H9 (cell line): ENCODE measurements around the gene NPAS3. TPM values are rescaled to one million over a fixed set of nuclear protein-coding genes. Genes with fewer than 3 reads are reported as not detected.

Experiments used
- DNase-seq: peaks from one replicate; pipeline ENCODE4 v3.0.0-alpha.2; 2017
- H2AFZ ChIP-seq: one replicate; pipeline ENCODE4 v1.6.1; 2013; ENCODE audit warnings: mild to moderate bottlenecking, low read length, control low read depth, moderate library complexity
- H2AK5ac ChIP-seq: 2 replicates; pipeline ENCODE4 v1.6.1; 2013; ENCODE audit warnings: low read length, control low read depth, mixed read lengths; ENCODE audit not compliant: insufficient read length
- H2BK120ac ChIP-seq: one replicate; pipeline ENCODE4 v1.6.1; 2013; ENCODE audit warnings: low read depth, mild to moderate bottlenecking, low read length, control low read depth, inconsistent platforms; ENCODE audit not compliant: poor library complexity, severe bottlenecking
- H2BK12ac ChIP-seq: 2 replicates; pipeline ENCODE4 v1.6.1; 2013; ENCODE audit warnings: low read length, control low read depth, mixed read lengths, low read depth; ENCODE audit not compliant: insufficient read length
- H2BK15ac ChIP-seq: 2 replicates; pipeline ENCODE4 v1.6.1; 2013; ENCODE audit warnings: low read depth, low read length, control low read depth
- H2BK20ac ChIP-seq: one replicate; pipeline ENCODE4 v1.6.1; 2013; ENCODE audit warnings: low read depth, mild to moderate bottlenecking, low read length, control low read depth, inconsistent platforms; ENCODE audit not compliant: poor library complexity, severe bottlenecking
- H2BK5ac ChIP-seq: 2 replicates; pipeline ENCODE4 v1.6.1; 2013; ENCODE audit warnings: low read length, control low read depth, mixed read lengths; ENCODE audit not compliant: insufficient read length
- H3K14ac ChIP-seq: 2 replicates; pipeline ENCODE4 v1.6.1; 2013; ENCODE audit warnings: low read length, control low read depth; ENCODE audit not compliant: insufficient read depth
- H3K18ac ChIP-seq: 2 replicates; pipeline ENCODE4 v1.6.1; 2013; ENCODE audit warnings: low read depth, mild to moderate bottlenecking, mixed read lengths, low read length, control low read depth; ENCODE audit not compliant: insufficient read length
- H3K23ac ChIP-seq: 2 replicates; pipeline ENCODE4 v1.6.1; 2013; ENCODE audit warnings: low read length, control low read depth, mixed read lengths, low read depth; ENCODE audit not compliant: insufficient read length
- H3K23me2 ChIP-seq: 2 replicates; pipeline ENCODE4 v1.6.1; 2013; ENCODE audit warnings: low read depth, mild to moderate bottlenecking, mixed read lengths, low read length, control low read depth; ENCODE audit not compliant: insufficient read length, poor library complexity, severe bottlenecking
- H3K27ac ChIP-seq: 2 replicates; pipeline ENCODE4 v1.5.1; 2013; ENCODE audit warnings: low read length, control low read depth, mixed read lengths, low read depth; ENCODE audit not compliant: insufficient read length
- H3K27me3 ChIP-seq: 2 replicates; pipeline ENCODE4 v1.6.1; 2013; ENCODE audit warnings: low read length, control low read depth, inconsistent platforms; ENCODE audit not compliant: insufficient read depth
- H3K4ac ChIP-seq: 2 replicates; pipeline ENCODE4 v1.6.1; 2013; ENCODE audit warnings: low read depth, mild to moderate bottlenecking, control low read depth, inconsistent platforms, low read length, moderate library complexity
- H3K4me1 ChIP-seq: 2 replicates; pipeline ENCODE4 v1.6.1; 2013; ENCODE audit warnings: low read length, control low read depth, inconsistent platforms; ENCODE audit not compliant: insufficient read depth
- H3K4me2 ChIP-seq: 2 replicates; pipeline ENCODE4 v1.6.1; 2013; ENCODE audit warnings: low read length, control low read depth, mixed read lengths; ENCODE audit not compliant: insufficient read length, insufficient read depth
- H3K56ac ChIP-seq: 2 replicates; pipeline ENCODE4 v1.6.1; 2013; ENCODE audit warnings: low read depth, mild to moderate bottlenecking, mixed read lengths, low read length, control low read depth; ENCODE audit not compliant: insufficient read length
- H3K79me1 ChIP-seq: 2 replicates; pipeline ENCODE4 v1.6.1; 2013; ENCODE audit warnings: low read depth, mild to moderate bottlenecking, moderate library complexity, low read length, control low read depth, inconsistent platforms; ENCODE audit not compliant: insufficient read depth, poor library complexity, severe bottlenecking
- H3K79me2 ChIP-seq: 2 replicates; pipeline ENCODE4 v1.6.1; 2013; ENCODE audit warnings: low read length, control low read depth, inconsistent platforms; ENCODE audit not compliant: insufficient read depth
- H3K9ac ChIP-seq: 2 replicates; pipeline ENCODE4 v1.6.1; 2013; ENCODE audit warnings: low read length, control low read depth, mixed read lengths; ENCODE audit not compliant: insufficient read length; ENCODE audit errors: extremely low read depth
- H3K9me3 ChIP-seq: one replicate; pipeline ENCODE4 v1.6.1; 2013; ENCODE audit warnings: low read depth, low read length, inconsistent platforms; ENCODE audit not compliant: control insufficient read depth
- H3T11ph ChIP-seq: one replicate; pipeline ENCODE4 v1.6.1; 2013; ENCODE audit warnings: mild to moderate bottlenecking, low read length, control low read depth, inconsistent platforms
- H4K20me1 ChIP-seq: one replicate; pipeline ENCODE4 v1.6.1; 2013; ENCODE audit not compliant: control insufficient read depth, insufficient read length, insufficient read depth
- H4K5ac ChIP-seq: 2 replicates; pipeline ENCODE4 v1.6.1; 2013; ENCODE audit warnings: low read depth, mild to moderate bottlenecking, mixed read lengths, low read length, control low read depth; ENCODE audit not compliant: insufficient read length
- H4K8ac ChIP-seq: replicated peaks from 2 replicates; pipeline ENCODE4 v1.6.1; 2013; ENCODE audit warnings: low read length, control low read depth, mixed read lengths, low read depth; ENCODE audit not compliant: insufficient read length
- H4K91ac ChIP-seq: 2 replicates; pipeline ENCODE4 v1.6.1; 2013; ENCODE audit warnings: low read depth, mild to moderate bottlenecking, moderate library complexity, mixed read lengths, low read length, control low read depth; ENCODE audit not compliant: insufficient read length
- H3K27ac Mint-ChIP-seq, 3 experiments: 2 replicates in 2 of 3; 3 replicates in 1 of 3; pipeline ENCODE4 v1.8.0; 2020 to 2021; ENCODE audit warnings: mixed read lengths in 3 of 3, mild to moderate bottlenecking in 1 of 3, moderate library complexity in 1 of 3
- H3K27me3 Mint-ChIP-seq: 2 replicates; pipeline ENCODE4 v1.8.0; 2021; ENCODE audit warnings: low read depth, mild to moderate bottlenecking, moderate library complexity, mixed read lengths
- H3K36me3 Mint-ChIP-seq, 3 experiments: 2 replicates in 2 of 3; 3 replicates in 1 of 3; pipeline ENCODE4 v1.8.0; 2020 to 2021; ENCODE audit warnings: low read depth in 3 of 3, mixed read lengths in 3 of 3; ENCODE audit not compliant: insufficient read depth in 1 of 3
- H3K4me1 Mint-ChIP-seq, 2 experiments: 2 replicates each; pipeline ENCODE4 v1.8.0; 2020; ENCODE audit warnings: mixed read lengths in 2 of 2
- H3K4me3 Mint-ChIP-seq, 2 experiments: 2 replicates in 1 of 2; 3 replicates in 1 of 2; pipeline ENCODE4 v1.8.0; 2020 to 2021; ENCODE audit warnings: mild to moderate bottlenecking in 2 of 2, mixed read lengths in 2 of 2, moderate library complexity in 1 of 2
- H3K9me3 Mint-ChIP-seq, 2 experiments: 2 replicates in 1 of 2; 3 replicates in 1 of 2; pipeline ENCODE4 v1.8.0; 2020; ENCODE audit warnings: mild to moderate bottlenecking in 2 of 2, mixed read lengths in 2 of 2, moderate library complexity in 1 of 2
- CTCF ChIP-seq: fragments of 200-600 bp; sonication (generic); conservative IDR thresholded peaks from 3 replicates; pipeline ENCODE4 v1.8.0; 2021; ENCODE audit warnings: antibody characterized with exemption, mild to moderate bottlenecking
- WGBS: extraction: QIAGEN DNeasy Blood & Tissue Kit; methylation state at CpG from one replicate; pipeline ENCODE4 v1.1.7; 2013; ENCODE audit warnings: missing lambda C conversion rate, low lambda C conversion rate, mixed read lengths; ENCODE audit not compliant: insufficient read length; ENCODE audit errors: extremely low coverage; 5-methylcytosine and 5-hydroxymethylcytosine counted together
- total RNA-seq: library from RNA; stranded (reverse); gene quantifications from 2 replicates; pipeline ENCODE4 v1.2.1, GENCODE V29; 2021

NPAS3 gene
- total RNA-seq, 1 experiment from 2014 or later, result 0.17 TPM

GRCh38 chr14:33839193-33840076 is 900.8 kb downstream of the NPAS3 start:
- Histone ChIP-seq H3K23ac (no peak overlapping the region), H2BK15ac (no peak overlapping the region), H2BK5ac (no peak overlapping the region), H3K9me3 (no peaks in the 10 kb centered on the region), H3K4me2 (no peak overlapping the region), H3K18ac (no peak overlapping the region), H2AK5ac (no peak overlapping the region), H3K27ac (no peak overlapping the region), H2BK20ac (no peak overlapping the region), H3K4me1 (peaks cover 8% of the 10 kb centered on the region; the same call in 1 of the 2 replicates), H3K14ac (no peak overlapping the region), H3K56ac (no peak overlapping the region), H3K27me3 (no peaks in the 10 kb centered on the region), H4K91ac (no peak overlapping the region), H3T11ph (no peak overlapping the region), H4K8ac (no peak overlapping the region), H3K4ac (no peak overlapping the region), H4K20me1 (no peaks in the 10 kb centered on the region), H2BK120ac (no peak overlapping the region), H4K5ac (no peak overlapping the region), H3K23me2 (no peaks in the 10 kb centered on the region), H2AFZ (no peak overlapping the region), H3K9ac (no peak overlapping the region), H3K79me2 (no peaks in the 10 kb centered on the region), H2BK12ac (no peak overlapping the region), H3K79me1 (no peaks in the 10 kb centered on the region)
- Mint-ChIP-seq H3K27ac (no peak overlapping the region), H3K27me3 (no peaks in the 10 kb centered on the region), H3K4me1 (peaks cover 14 to 18% of the 10 kb centered on the region in 2 experiments), H3K9me3 (no peaks in the 10 kb centered on the region), H3K36me3 (no peaks in the 10 kb centered on the region), H3K4me3 (no peak overlapping the region)
- peak; percentile 87 for TF ChIP-seq CTCF
- no peak for DNase-seq
- no CpG with 5 or more reads among the region's 16 CpGs for WGBS
